Measurements from ENCODE around the gene ATP6AP2.
"Not testable (repeated sequence)": the region's sequence is repeated elsewhere in the genome, so short reads cannot be mapped to it uniquely, and the experiment has no call there.

DNA sequence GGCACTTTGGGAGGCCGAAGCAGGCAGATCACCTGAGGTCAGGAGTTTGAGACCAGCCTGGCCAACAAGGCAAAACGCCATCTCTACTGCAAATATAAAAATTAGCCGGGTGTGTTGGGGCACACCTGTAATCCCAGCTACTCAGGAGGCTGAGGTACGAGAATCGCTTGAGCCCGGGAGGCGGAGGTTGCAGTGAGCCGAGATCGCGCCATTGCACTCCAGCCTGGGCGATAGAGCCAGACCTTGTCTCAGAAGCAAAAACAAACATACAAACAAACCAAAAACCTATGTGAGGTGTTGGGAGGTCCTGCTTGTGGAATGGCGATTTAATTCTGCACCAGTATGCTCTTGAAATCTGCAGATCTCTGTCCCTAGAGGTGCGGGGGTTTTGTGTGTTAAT lies 1.4 kb downstream of the ATP6AP2 start:
- TF ChIP-seq CTCF (conservative IDR thresholded peaks at IDR 0.05; ENCODE audit: low read length); EZH2phosphoT487 (IDR thresholded peaks at IDR 0.05; ENCODE audit: borderline replicate concordance, low read depth, low read length): not testable (repeated sequence)
